Epithelial cell of alveolus of lung (primary cell): Measurements from ENCODE around the gene MAGEH1. TPM values are rescaled to one million over a fixed set of nuclear protein-coding genes. Genes with fewer than 3 reads are reported as not detected.

Experiments used
- total RNA-seq: library from RNA; depleted of rRNA; stranded (reverse); fragments of >200 nt; gene quantifications from 2 replicates; pipeline ENCODE4 v1.2.1, GENCODE V29; 2015

Gene MAGEH1
- 37.1 and 61.3 TPM in 2 replicates for total RNA-seq

GRCh38 chrX:55451990-55452832 is at the start of gene MAGEH1:
MAGEH1 (plus strand) TSS chrX:55452127; CDS start chrX:55452375, 248 bp downstream.

GRCh38 chrX:55489314-55490009 is 37.5 kb downstream of the MAGEH1 start, which contains the start of gene USP51:
USP51 (minus strand) TSS chrX:55489848; CDS start chrX:55488939, 909 bp downstream.

Other genes with a start within 250 kb of the MAGEH1 start
- gene PAGE5, start 231.8 kb upstream of the MAGEH1 start, total RNA-seq, result not detected in 2 replicates
- gene PAGE3, start 187.2 kb upstream of the MAGEH1 start, total RNA-seq, result not detected in 2 replicates
- gene USP51, start 37.7 kb downstream of the MAGEH1 start, total RNA-seq, result 0.65 and 1.1 TPM in 2 replicates
- not detected in 2 replicates for gene FOXR2, start 171.3 kb downstream of the MAGEH1 start, total RNA-seq